ENCODE results near the gene NDUFAF5. TPM values are rescaled to one million over a fixed set of nuclear protein-coding genes. Genes with fewer than 3 reads are reported as not detected.

Gene NDUFAF5
- total RNA-seq, 6 experiments from 2014 or later: 15.3 to 21.9 (median 18.0) TPM

DNA sequence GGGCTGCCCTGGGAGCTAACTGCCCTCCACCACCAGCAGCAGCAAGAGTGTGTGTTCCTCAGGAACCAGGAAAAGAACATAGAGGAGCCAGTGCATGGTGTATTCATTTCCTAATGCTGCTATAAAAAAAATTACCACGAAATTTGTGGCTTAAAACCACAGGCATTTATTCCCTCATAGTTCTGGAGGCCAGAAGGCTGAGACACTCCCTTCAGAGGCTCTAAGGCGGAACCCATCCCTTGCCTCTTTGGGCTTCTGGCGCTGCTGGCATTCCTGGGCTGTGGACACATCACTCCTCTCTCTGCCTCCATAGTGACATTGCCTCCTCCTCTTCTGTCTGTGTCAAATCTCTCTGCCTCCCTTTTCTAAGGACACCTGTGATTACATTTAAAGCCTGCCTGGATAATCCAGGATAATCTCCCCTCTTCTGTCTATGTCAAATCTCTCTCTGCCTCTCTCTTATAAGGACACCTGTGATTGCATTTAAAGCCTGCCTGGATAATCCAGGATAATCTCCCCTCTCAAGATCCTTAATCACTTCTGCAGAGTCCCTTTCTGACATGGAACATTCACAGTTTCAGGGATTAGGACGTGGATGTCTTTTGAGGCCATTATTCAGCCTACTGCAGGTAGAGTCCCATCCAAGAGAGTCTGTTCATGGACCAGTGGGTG lies 54.7 kb downstream of the NDUFAF5 start:
- Mint-ChIP-seq H3K27ac (peak overlapping the region; percentile 83), H3K27me3 (ENCODE audit: insufficient read depth) (peaks cover 4% of the 10 kb centered on the region)

DNA sequence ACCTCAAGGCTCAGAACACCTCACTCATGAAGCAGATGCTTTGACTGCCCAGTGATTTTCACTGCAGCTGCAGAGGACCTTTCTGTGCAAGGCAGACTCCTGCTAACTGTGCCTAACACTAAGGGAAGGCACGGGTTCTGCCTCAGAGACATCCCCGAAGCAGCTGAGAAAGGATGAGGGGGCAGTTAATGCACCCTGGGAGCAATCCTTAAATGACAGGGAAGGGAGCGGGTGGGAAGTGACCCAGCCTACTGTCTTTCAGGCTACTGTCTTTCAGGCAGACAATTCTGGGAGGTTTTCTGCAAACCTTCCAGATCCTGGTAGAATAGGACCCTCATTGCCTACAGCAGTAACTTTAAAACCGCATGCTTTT lies 55.3 kb downstream of the NDUFAF5 start:
- H3K4me3 Mint-ChIP-seq: no peak overlapping the region
- peaks cover 17% of the 10 kb centered on the region for H3K4me1 Mint-ChIP-seq (ENCODE audit: low read depth)
- peak overlapping the region; percentile 30; the same call in 1 of the 2 replicates for H3K27ac Mint-ChIP-seq
- no peaks in the 10 kb centered on the region for H3K36me3 Mint-ChIP-seq (ENCODE audit: low read depth)
- peaks cover 4% of the 10 kb centered on the region for H3K27me3 Mint-ChIP-seq (ENCODE audit: insufficient read depth)
- TF ChIP-seq, protein P1, sequence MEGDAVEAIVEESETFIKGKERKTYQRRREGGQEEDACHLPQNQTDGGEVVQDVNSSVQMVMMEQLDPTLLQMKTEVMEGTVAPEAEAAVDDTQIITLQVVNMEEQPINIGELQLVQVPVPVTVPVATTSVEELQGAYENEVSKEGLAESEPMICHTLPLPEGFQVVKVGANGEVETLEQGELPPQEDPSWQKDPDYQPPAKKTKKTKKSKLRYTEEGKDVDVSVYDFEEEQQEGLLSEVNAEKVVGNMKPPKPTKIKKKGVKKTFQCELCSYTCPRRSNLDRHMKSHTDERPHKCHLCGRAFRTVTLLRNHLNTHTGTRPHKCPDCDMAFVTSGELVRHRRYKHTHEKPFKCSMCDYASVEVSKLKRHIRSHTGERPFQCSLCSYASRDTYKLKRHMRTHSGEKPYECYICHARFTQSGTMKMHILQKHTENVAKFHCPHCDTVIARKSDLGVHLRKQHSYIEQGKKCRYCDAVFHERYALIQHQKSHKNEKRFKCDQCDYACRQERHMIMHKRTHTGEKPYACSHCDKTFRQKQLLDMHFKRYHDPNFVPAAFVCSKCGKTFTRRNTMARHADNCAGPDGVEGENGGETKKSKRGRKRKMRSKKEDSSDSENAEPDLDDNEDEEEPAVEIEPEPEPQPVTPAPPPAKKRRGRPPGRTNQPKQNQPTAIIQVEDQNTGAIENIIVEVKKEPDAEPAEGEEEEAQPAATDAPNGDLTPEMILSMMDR (IDR thresholded peaks at IDR 0.05): no peak
- no peak for DNase-seq
- H3K9me3 Mint-ChIP-seq: no peaks in the 10 kb centered on the region

More for the DNA sequence above, 54.7 kb downstream of the NDUFAF5 start:
- Mint-ChIP-seq H3K4me3 (peak overlapping the region; percentile 35), H3K4me1 (ENCODE audit: low read depth) (peaks cover 17% of the 10 kb centered on the region), H3K9me3 (no peaks in the 10 kb centered on the region), H3K36me3 (ENCODE audit: low read depth) (no peaks in the 10 kb centered on the region)
- TF ChIP-seq, protein P1 (IDR thresholded peaks at IDR 0.05): no peak
- DNase-seq: peak; percentile 86

DNA sequence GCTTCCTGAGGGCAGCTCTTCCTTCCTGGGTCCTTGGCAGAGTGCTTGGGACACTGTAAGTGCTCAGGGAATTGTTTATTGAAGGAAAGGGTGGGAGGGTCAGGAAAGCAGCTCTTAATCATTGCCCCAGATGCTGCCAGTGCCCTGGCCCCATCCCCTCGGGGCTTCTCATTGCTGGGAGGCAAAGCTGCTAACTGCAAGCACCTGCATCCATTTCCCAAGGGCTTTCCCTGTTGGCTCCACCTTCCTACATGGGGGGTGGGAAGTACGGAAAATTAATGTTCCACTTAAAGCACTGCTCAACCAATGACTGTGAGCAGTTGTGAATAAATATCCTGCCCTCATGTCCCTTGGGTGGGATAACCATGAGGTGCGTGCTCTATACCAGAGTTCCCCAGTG lies 56.4 kb downstream of the NDUFAF5 start:
- H3K27me3 Mint-ChIP-seq (ENCODE audit: insufficient read depth): peaks cover 4% of the 10 kb centered on the region
- H3K4me1 Mint-ChIP-seq (ENCODE audit: low read depth): peaks cover 17% of the 10 kb centered on the region
- no peak overlapping the region for H3K4me3 Mint-ChIP-seq
- H3K9me3 Mint-ChIP-seq: no peaks in the 10 kb centered on the region
- TF ChIP-seq, protein P1 (IDR thresholded peaks at IDR 0.05): no peak
- DNase-seq: no peak
- no peak overlapping the region for H3K27ac Mint-ChIP-seq
- H3K36me3 Mint-ChIP-seq (ENCODE audit: low read depth): no peaks in the 10 kb centered on the region

DNA sequence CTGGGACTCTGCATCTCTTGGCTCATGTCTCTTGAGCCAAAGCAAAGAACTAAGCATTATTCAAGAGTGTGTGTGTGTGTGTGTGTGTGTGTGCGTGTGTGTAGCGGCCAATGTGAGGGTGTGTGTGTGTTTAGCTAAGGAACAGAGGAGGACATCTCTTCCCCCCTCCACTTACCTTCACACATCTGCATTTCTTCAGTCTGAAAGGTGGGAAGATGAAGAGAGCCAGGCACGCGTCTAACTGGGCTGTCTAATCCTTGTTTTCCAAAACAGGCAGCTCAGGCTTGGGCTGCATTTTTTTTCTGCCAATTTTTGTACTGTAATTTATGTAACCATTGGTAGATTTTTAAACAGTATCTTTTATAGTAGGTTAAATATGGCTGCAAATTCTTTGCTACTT lies 59.5 kb downstream of the NDUFAF5 start:
- Mint-ChIP-seq H3K9me3 (peaks cover 6% of the 10 kb centered on the region), H3K4me3 (no peak overlapping the region), H3K4me1 (ENCODE audit: low read depth) (peaks cover 8% of the 10 kb centered on the region), H3K36me3 (ENCODE audit: low read depth) (no peaks in the 10 kb centered on the region), H3K27ac (no peak overlapping the region), H3K27me3 (ENCODE audit: insufficient read depth) (peaks cover 1% of the 10 kb centered on the region)
- TF ChIP-seq, protein P1 (IDR thresholded peaks at IDR 0.05): no peak
- DNase-seq: no peak

DNA sequence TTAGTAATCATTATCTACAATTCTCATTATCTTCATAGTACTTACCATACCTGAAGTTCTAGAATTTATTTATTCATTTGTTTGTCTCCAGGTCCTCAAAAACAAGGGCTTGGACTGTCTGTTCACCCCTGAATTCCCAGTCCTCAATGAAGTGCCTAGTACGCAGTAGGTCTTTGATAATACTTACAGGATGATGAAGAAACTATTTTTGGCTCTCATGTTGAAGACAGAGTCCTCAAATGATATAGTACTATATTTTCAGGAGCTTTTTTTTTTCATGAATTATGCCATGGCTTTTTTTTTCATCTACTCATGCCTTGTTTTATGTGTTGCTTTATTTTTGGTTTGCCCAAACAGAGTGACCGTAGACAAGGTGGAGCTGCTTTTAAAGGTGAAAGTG lies 66.5 kb downstream of the NDUFAF5 start:
- Mint-ChIP-seq H3K27me3 (ENCODE audit: insufficient read depth) (no peaks in the 10 kb centered on the region; the same call in none of the 2 replicates), H3K36me3 (ENCODE audit: low read depth) (no peaks in the 10 kb centered on the region), H3K4me3 (no peak overlapping the region), H3K4me1 (ENCODE audit: low read depth) (peaks cover 17% of the 10 kb centered on the region; the same call in 1 of the 2 replicates), H3K27ac (no peak overlapping the region; the same call in 1 of the 2 replicates), H3K9me3 (peaks cover 6% of the 10 kb centered on the region)
- DNase-seq: no peak
- TF ChIP-seq, protein P1 (IDR thresholded peaks at IDR 0.05): no peak

Data from HFFc6 (cell line).